Activated T-helper 1 cell treated with Interleukin-2 at 50 U/mL for 16 hours (primary cell): ENCODE results near the gene NUDT13.
"Not testable (repeated sequence)": the region's sequence is repeated elsewhere in the genome, so short reads cannot be mapped to it uniquely, and the experiment has no call there.

Source experiments
- DNase-seq: peaks from one replicate; pipeline ENCODE4 v3.0.0-alpha.2; 2020; ENCODE audit warnings: low read depth

NUDT13 gene

GRCh38 chr10:73106301-73106700 lies 4.0 kb upstream of the NUDT13 start:
- no peak for DNase-seq

GRCh38 chr10:73109248-73109652 lies 1.0 kb upstream of the NUDT13 start:
- DNase-seq: not testable (repeated sequence)

GRCh38 chr10:73112032-73112431 lies 1.8 kb downstream of the NUDT13 start:
- not testable (repeated sequence) for DNase-seq

- no peak for DNase-seq
Measured at GRCh38 chr10:73113551-73113950, 3.3 kb downstream of the NUDT13 start.

GRCh38 chr10:73116017-73116416 lies 5.8 kb downstream of the NUDT13 start:
- no peak for DNase-seq

- DNase-seq: no peak
Measured at GRCh38 chr10:73117976-73118743, 7.9 kb downstream of the NUDT13 start.

- no peak for DNase-seq
Measured at GRCh38 chr10:73119457-73119856, 9.2 kb downstream of the NUDT13 start.

- DNase-seq: no peak
Measured at GRCh38 chr10:73119952-73120351, 9.7 kb downstream of the NUDT13 start.

- no peak for DNase-seq
Measured at GRCh38 chr10:73126343-73126742, 16.1 kb downstream of the NUDT13 start.

GRCh38 chr10:73131301-73131700 lies 21.0 kb downstream of the NUDT13 start:
- DNase-seq: no peak

- DNase-seq: no peak
Measured at GRCh38 chr10:73131913-73132686, 21.8 kb downstream of the NUDT13 start.

GRCh38 chr10:73134727-73135126 lies 24.5 kb downstream of the NUDT13 start:
- DNase-seq: no peak

GRCh38 chr10:73136627-73137026 lies 26.4 kb downstream of the NUDT13 start:
- DNase-seq: no peak

GRCh38 chr10:73139251-73139650 lies 29.0 kb downstream of the NUDT13 start:
- DNase-seq: no peak

GRCh38 chr10:73141603-73142002 lies 31.3 kb downstream of the NUDT13 start:
- no peak for DNase-seq

GRCh38 chr10:73150633-73151413 lies 40.6 kb downstream of the NUDT13 start:
- DNase-seq: not testable (repeated sequence)

- DNase-seq: no peak
Measured at GRCh38 chr10:73152009-73152408, 41.8 kb downstream of the NUDT13 start.

- DNase-seq: no peak
Measured at GRCh38 chr10:73156054-73156453, 45.8 kb downstream of the NUDT13 start.

GRCh38 chr10:73159038-73159648 lies 48.9 kb downstream of the NUDT13 start:
- peak; percentile 29 for DNase-seq

GRCh38 chr10:73161079-73161478 lies 50.8 kb downstream of the NUDT13 start:
- DNase-seq: no peak

GRCh38 chr10:73161662-73162061 lies 51.4 kb downstream of the NUDT13 start:
- DNase-seq: no peak

GRCh38 chr10:73163096-73163495 lies 52.8 kb downstream of the NUDT13 start:
- DNase-seq: no peak
